PFSK-1 (cell line): ENCODE measurements around the gene SLCO3A1.

ENCODE experiments used
- POLR2AphosphoS5 ChIP-seq: IDR thresholded peaks from 2 replicates; pipeline ENCODE4 v1.6.1; 2012; ENCODE audit warnings: low read depth, mild to moderate bottlenecking, control low read depth, low read length, moderate library complexity
- REST ChIP-seq, 2 experiments: IDR thresholded peaks; 2 replicates each; pipeline versions ENCODE4 v1.6.1 to v1.8.0; 2011 to 2012; ENCODE audit warnings: low read depth in 2 of 2, low read length in 2 of 2, control low read depth in 1 of 2, inconsistent platforms in 1 of 2, mild to moderate bottlenecking in 1 of 2, moderate library complexity in 1 of 2; ENCODE audit not compliant: insufficient read depth in 1 of 2
- TAF1 ChIP-seq: IDR thresholded peaks from 2 replicates; pipeline ENCODE4 v1.6.1; 2012; ENCODE audit warnings: low read length, control low read depth, borderline replicate concordance; ENCODE audit not compliant: insufficient read depth

GRCh38 chr15:91857224-91857585 is 3.7 kb downstream of the SLCO3A1 start:
- TF ChIP-seq POLR2AphosphoS5 (no peak), TAF1 (no peak), REST (IDR thresholded peaks at IDR 0.05; ENCODE audit: insufficient read depth in 1 of 2, low read depth in 2 of 2, low read length in 2 of 2) (no peak)
